T-helper 2 cell treated with Interferon-gamma antibody and Interleukin-4, amounts not matched to agents 100 ng/mL and 5 ng/mL, for 36 hours (primary cell): ENCODE measurements around the gene GYPC. TPM values are rescaled to one million over a fixed set of nuclear protein-coding genes. Genes with fewer than 3 reads are reported as not detected.
"Not testable (repeated sequence)": the region's sequence is repeated elsewhere in the genome, so short reads cannot be mapped to it uniquely, and the experiment has no call there.

Source experiments
- intact Hi-C: fragments of 100-400 bp; cut with micrococcal nuclease; formaldehyde crosslinking; loops from one replicate; pipeline ENCODE4 v1.15.1; 2023
- total RNA-seq: library from RNA; stranded (reverse); gene quantifications from 2 replicates; pipeline ENCODE4 v1.2.3, GENCODE V29; 2022

GYPC gene
- total RNA-seq = 149 and 153 TPM in 2 replicates

GRCh38 chr2:126655500-126656430 is at the start of gene GYPC:
Gene GYPC (plus strand): TSS chr2:126656158. CDS start chr2:126656264, 106 bp downstream.
- intact Hi-C loops = loop anchor here (1.0 to 10.0 kb wide), 6 partner anchors 9 to 732 kb away; partner anchors contain the start of gene MAP3K2

- intact Hi-C loops = no loop called here
Observed at GRCh38 chr2:126614524-126615227, 41.3 kb upstream of the GYPC start.

- intact Hi-C loops = no loop called here
Observed at GRCh38 chr2:126616606-126617069, 39.3 kb upstream of the GYPC start.

GRCh38 chr2:126620302-126620701 is 35.7 kb upstream of the GYPC start:
- intact Hi-C loops = no loop called here

GRCh38 chr2:126623000-126623399 is 33.0 kb upstream of the GYPC start:
- intact Hi-C loops = no loop called here

- intact Hi-C loops = no loop called here
Observed at GRCh38 chr2:126627643-126628042, 28.3 kb upstream of the GYPC start.

GRCh38 chr2:126634273-126634861 is 21.6 kb upstream of the GYPC start:
- intact Hi-C loops = loop anchor here (10.0 kb wide), 1 partner anchor 390 kb away; no protein-coding TSS in a partner anchor

GRCh38 chr2:126635281-126635680 is 20.7 kb upstream of the GYPC start:
- intact Hi-C loops = loop anchor here (10.0 kb wide), 1 partner anchor 390 kb away; no protein-coding TSS in a partner anchor

GRCh38 chr2:126635736-126636135 is 20.2 kb upstream of the GYPC start:
- intact Hi-C loops = loop anchor here (10.0 kb wide), 1 partner anchor 391 kb away; no protein-coding TSS in a partner anchor

GRCh38 chr2:126637386-126637785 is 18.6 kb upstream of the GYPC start:
- intact Hi-C loops = loop anchor here (10.0 kb wide), 1 partner anchor 393 kb away; no protein-coding TSS in a partner anchor

GRCh38 chr2:126638746-126639145 is 17.2 kb upstream of the GYPC start:
- intact Hi-C loops = loop anchor here (10.0 kb wide), 1 partner anchor 394 kb away; no protein-coding TSS in a partner anchor

GRCh38 chr2:126639276-126639675 is 16.7 kb upstream of the GYPC start:
- intact Hi-C loops = loop anchor here (10.0 kb wide), 1 partner anchor 394 kb away; no protein-coding TSS in a partner anchor

- intact Hi-C loops = not testable (repeated sequence)
Observed at GRCh38 chr2:126641294-126641693, 14.7 kb upstream of the GYPC start.

- intact Hi-C loops = no loop called here
Observed at GRCh38 chr2:126642031-126642430, 13.9 kb upstream of the GYPC start.

GRCh38 chr2:126643431-126643830 is 12.5 kb upstream of the GYPC start:
- intact Hi-C loops = no loop called here

GRCh38 chr2:126643972-126644371 is 12.0 kb upstream of the GYPC start:
- intact Hi-C loops = no loop called here

GRCh38 chr2:126644630-126645191 is 11.2 kb upstream of the GYPC start:
- intact Hi-C loops = no loop called here

- intact Hi-C loops = no loop called here
Observed at GRCh38 chr2:126645211-126645618, 10.7 kb upstream of the GYPC start.

- intact Hi-C loops = no loop called here
Observed at GRCh38 chr2:126646026-126646425, 9.9 kb upstream of the GYPC start.

GRCh38 chr2:126647714-126648344 is 8.1 kb upstream of the GYPC start:
- intact Hi-C loops = not testable (repeated sequence)
